Thyroid gland (tissue), 4 donors: ENCODE results near the gene ST3GAL2.
"Not testable (repeated sequence)": the region's sequence is repeated elsewhere in the genome, so short reads cannot be mapped to it uniquely, and the experiment has no call there.

Experiments used
- POLR2A ChIP-seq, 2 donors: fragments of 450-650 bp; IDR thresholded peaks; one replicate each; pipeline ENCODE4 v1.6.1; 2017; ENCODE audit warnings: antibody characterized with exemption in 2 of 2, mild to moderate bottlenecking in 2 of 2, moderate library complexity in 1 of 2
- TF ChIP-seq, protein P1 (sequence below), 6 experiments: fragments of 200-600 bp in 3 of 6; fragments of 450-650 bp in 3 of 6; sonication (generic) in 3 of 6; IDR thresholded peaks; one replicate each; pipeline ENCODE4 v1.5.1; 2016 to 2019; ENCODE audit warnings: antibody characterized with exemption in 6 of 6, mild to moderate bottlenecking in 2 of 6, inconsistent platforms in 1 of 6, moderate library complexity in 1 of 6

GRCh38 chr16:70451004-70451340 is 12.1 kb upstream of the ST3GAL2 start:
- TF ChIP-seq POLR2A (IDR thresholded peaks at IDR 0.05) = not testable (repeated sequence)
- TF ChIP-seq, protein P1, sequence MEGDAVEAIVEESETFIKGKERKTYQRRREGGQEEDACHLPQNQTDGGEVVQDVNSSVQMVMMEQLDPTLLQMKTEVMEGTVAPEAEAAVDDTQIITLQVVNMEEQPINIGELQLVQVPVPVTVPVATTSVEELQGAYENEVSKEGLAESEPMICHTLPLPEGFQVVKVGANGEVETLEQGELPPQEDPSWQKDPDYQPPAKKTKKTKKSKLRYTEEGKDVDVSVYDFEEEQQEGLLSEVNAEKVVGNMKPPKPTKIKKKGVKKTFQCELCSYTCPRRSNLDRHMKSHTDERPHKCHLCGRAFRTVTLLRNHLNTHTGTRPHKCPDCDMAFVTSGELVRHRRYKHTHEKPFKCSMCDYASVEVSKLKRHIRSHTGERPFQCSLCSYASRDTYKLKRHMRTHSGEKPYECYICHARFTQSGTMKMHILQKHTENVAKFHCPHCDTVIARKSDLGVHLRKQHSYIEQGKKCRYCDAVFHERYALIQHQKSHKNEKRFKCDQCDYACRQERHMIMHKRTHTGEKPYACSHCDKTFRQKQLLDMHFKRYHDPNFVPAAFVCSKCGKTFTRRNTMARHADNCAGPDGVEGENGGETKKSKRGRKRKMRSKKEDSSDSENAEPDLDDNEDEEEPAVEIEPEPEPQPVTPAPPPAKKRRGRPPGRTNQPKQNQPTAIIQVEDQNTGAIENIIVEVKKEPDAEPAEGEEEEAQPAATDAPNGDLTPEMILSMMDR (IDR thresholded peaks at IDR 0.05) = not testable (repeated sequence)
